ENCODE measurements around the gene PROX2.

Gene PROX2

GRCh38 chr14:74835645-74836250 lies 40.2 kb downstream of the PROX2 start:
- Histone ChIP-seq H3K36me3 (ENCODE audit: control insufficient read depth, insufficient read depth, low read length) (peaks cover 1% of the 10 kb centered on the region), H3K4me3 (ENCODE audit: insufficient read depth, low read depth, low read length, poor library complexity, severe bottlenecking) (no peak overlapping the region), H3K4me1 (ENCODE audit: control insufficient read depth, insufficient read depth, low read length, poor library complexity, severe bottlenecking) (peaks cover 23% of the 10 kb centered on the region), H3K9me3 (ENCODE audit: control insufficient read depth, low read length) (no peaks in the 10 kb centered on the region), H3K27me3 (replicated peaks; ENCODE audit: control insufficient read depth, insufficient read depth, low read length, poor library complexity, severe bottlenecking) (no peaks in the 10 kb centered on the region), H3K27ac (ENCODE audit: insufficient read depth, low read length, poor library complexity, severe bottlenecking) (no peak overlapping the region)
- DNase-seq, result no peak

DNA sequence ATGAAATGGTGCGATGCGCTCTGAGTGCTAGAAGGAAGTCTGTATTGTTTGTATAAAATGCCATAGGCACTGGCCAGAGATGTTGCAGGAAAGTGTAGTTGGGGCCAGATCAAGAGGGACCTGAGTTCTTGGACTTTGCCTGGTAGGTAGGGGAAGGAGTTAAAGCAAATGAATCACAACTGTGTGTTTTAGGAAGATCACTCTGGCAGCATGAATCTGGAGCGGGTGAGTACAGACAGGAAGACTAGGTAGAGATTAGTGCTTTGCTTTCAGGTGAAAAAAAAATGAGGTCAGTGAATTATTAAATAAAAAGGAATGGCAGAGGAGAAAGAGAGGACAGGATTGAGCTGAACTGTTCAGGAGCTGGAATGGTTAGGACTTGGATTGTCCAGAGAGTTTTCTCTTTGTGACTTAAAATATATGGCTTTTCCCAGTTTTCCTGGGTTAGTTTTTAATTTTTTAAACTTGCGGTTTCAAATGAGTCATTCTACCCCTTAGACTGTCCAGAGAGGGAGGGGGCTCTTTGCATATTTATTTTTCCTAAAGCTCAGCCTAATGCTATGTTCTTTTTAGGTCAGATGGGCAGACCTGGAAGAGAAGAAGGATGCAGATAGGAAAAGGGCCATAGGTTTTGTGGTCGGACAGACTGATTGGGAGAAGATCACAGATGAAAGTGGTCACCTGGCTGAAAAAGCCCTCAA lies 41.1 kb downstream of the PROX2 start:
- Histone ChIP-seq H3K36me3 (ENCODE audit: control insufficient read depth, insufficient read depth, low read length) (peaks cover 10% of the 10 kb centered on the region), H3K27me3 (replicated peaks; ENCODE audit: control insufficient read depth, insufficient read depth, low read length, poor library complexity, severe bottlenecking) (no peaks in the 10 kb centered on the region), H3K27ac (ENCODE audit: insufficient read depth, low read length, poor library complexity, severe bottlenecking) (no peak overlapping the region), H3K4me3 (ENCODE audit: insufficient read depth, low read depth, low read length, poor library complexity, severe bottlenecking) (no peak overlapping the region), H3K9me3 (ENCODE audit: control insufficient read depth, low read length) (no peaks in the 10 kb centered on the region), H3K4me1 (ENCODE audit: control insufficient read depth, insufficient read depth, low read length, poor library complexity, severe bottlenecking) (peaks cover 23% of the 10 kb centered on the region)
- no peak for DNase-seq

- no peak for DNase-seq
- peaks cover 20% of the 10 kb centered on the region for H3K36me3 ChIP-seq (ENCODE audit: control insufficient read depth, insufficient read depth, low read length)
- H3K4me1 ChIP-seq (ENCODE audit: control insufficient read depth, insufficient read depth, low read length, poor library complexity, severe bottlenecking), result peaks cover 23% of the 10 kb centered on the region
These were observed 43.1 kb downstream of the PROX2 start for GRCh38 chr14:74832849-74833248.

DNA sequence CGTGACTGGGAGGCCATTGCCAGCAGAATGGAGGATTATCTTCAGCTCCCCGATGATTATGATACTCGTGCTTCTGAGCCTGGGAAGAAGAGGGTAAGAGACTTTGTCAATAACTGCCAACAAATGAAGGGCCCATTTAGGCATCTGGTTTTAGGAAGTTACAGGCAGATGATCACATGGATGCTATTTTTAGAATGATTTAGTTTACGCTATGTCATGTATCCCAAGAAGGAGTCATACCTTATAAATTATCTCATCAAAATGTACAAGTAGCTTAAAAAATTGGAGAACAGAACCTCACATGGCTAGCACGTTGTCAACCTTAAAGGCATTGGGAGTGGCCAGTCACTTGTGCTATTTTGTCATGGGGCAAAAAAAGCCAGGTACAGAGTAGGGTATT lies 46.7 kb downstream of the PROX2 start:
- no peak for DNase-seq
- Histone ChIP-seq H3K4me3 (ENCODE audit: insufficient read depth, low read depth, low read length, poor library complexity, severe bottlenecking) (no peak overlapping the region), H3K9me3 (ENCODE audit: control insufficient read depth, low read length) (no peaks in the 10 kb centered on the region), H3K27me3 (replicated peaks; ENCODE audit: control insufficient read depth, insufficient read depth, low read length, poor library complexity, severe bottlenecking) (no peaks in the 10 kb centered on the region), H3K36me3 (ENCODE audit: control insufficient read depth, insufficient read depth, low read length) (peaks cover 25% of the 10 kb centered on the region), H3K4me1 (ENCODE audit: control insufficient read depth, insufficient read depth, low read length, poor library complexity, severe bottlenecking) (no peaks in the 10 kb centered on the region), H3K27ac (ENCODE audit: insufficient read depth, low read length, poor library complexity, severe bottlenecking) (no peak overlapping the region)

More at GRCh38 chr14:74832849-74833248, 43.1 kb downstream of the PROX2 start:
- no peak overlapping the region for H3K4me3 ChIP-seq (ENCODE audit: insufficient read depth, low read depth, low read length, poor library complexity, severe bottlenecking)
- no peak overlapping the region for H3K27ac ChIP-seq (ENCODE audit: insufficient read depth, low read length, poor library complexity, severe bottlenecking)
- no peaks in the 10 kb centered on the region for H3K9me3 ChIP-seq (ENCODE audit: control insufficient read depth, low read length)
- H3K27me3 ChIP-seq (replicated peaks; ENCODE audit: control insufficient read depth, insufficient read depth, low read length, poor library complexity, severe bottlenecking), result no peaks in the 10 kb centered on the region

DNA sequence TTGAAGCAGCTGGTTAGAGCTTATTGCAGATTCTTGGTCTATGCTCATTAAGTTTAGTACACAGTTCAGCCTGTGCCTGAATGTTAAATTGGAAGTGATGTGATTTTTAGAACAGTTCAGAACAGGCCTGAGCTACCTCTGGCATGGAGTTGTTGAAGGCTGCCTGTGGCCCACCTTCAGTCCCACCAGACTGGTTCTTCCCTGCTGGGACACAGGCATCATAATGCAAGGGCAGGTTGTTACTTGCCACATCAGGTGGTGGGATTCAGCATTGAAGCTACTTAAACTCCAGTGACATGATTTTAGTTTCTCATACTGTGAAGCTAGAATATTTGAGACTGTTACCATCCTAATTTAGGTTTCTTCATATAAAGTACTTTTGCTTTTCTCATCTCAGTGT lies 49.4 kb downstream of the PROX2 start:
- no peaks in the 10 kb centered on the region for H3K9me3 ChIP-seq (ENCODE audit: control insufficient read depth, low read length)
- peaks cover 40% of the 10 kb centered on the region for H3K36me3 ChIP-seq (ENCODE audit: control insufficient read depth, insufficient read depth, low read length)
- no peaks in the 10 kb centered on the region for H3K27me3 ChIP-seq (replicated peaks; ENCODE audit: control insufficient read depth, insufficient read depth, low read length, poor library complexity, severe bottlenecking)
- H3K4me1 ChIP-seq (ENCODE audit: control insufficient read depth, insufficient read depth, low read length, poor library complexity, severe bottlenecking), result no peaks in the 10 kb centered on the region
- H3K4me3 ChIP-seq (ENCODE audit: insufficient read depth, low read depth, low read length, poor library complexity, severe bottlenecking), result no peak overlapping the region
- DNase-seq, result no peak
- H3K27ac ChIP-seq (ENCODE audit: insufficient read depth, low read length, poor library complexity, severe bottlenecking), result no peak overlapping the region

Data from effector memory CD4-positive, alpha-beta T cell (primary cell).